HepG2 (cell line): ENCODE results near the gene SH3YL1. TPM values are rescaled to one million over a fixed set of nuclear protein-coding genes. Genes with fewer than 3 reads are reported as not detected.
A peak's percentile ranks its signal among the peaks of the same experiment; 100 is the strongest.

Experiments
- FOXA1 ChIP-seq, 2 experiments: fragments of 450-650 bp in 1 of 2; sonication (generic) in 1 of 2; formaldehyde crosslinking in 1 of 2; IDR thresholded peaks; 2 replicates each; pipeline versions ENCODE4 v1.4.0 to v1.6.1; 2016 to 2020; ENCODE audit warnings: missing genetic modification reagents in 1 of 2
- IKZF4 ChIP-seq: sonication (generic); formaldehyde crosslinking; IDR thresholded peaks from 2 replicates; pipeline ENCODE4 v1.5.1; 2020; ENCODE audit warnings: borderline replicate concordance, mild to moderate bottlenecking, low read depth, missing genetic modification reagents; ENCODE audit errors: not compliant biosample characterization
- KDM5A ChIP-seq: fragments of 200-600 bp; sonication (generic); IDR thresholded peaks from 2 replicates; pipeline ENCODE4 v1.7.0; 2018; ENCODE audit warnings: antibody characterized with exemption, mild to moderate bottlenecking, low read length, borderline replicate concordance
- MEIS1 ChIP-seq: sonication (generic); formaldehyde crosslinking; IDR thresholded peaks from 2 replicates; pipeline ENCODE4 v1.9.0; 2021; ENCODE audit warnings: mild to moderate bottlenecking, missing genetic modification reagents, moderate library complexity, borderline replicate concordance
- POLR2AphosphoS2 ChIP-seq: IDR thresholded peaks from 2 replicates; pipeline ENCODE4 v1.6.1; 2011; ENCODE audit warnings: low read depth, low read length, improper control_type of control experiment
- POLR2G ChIP-seq: fragments of 200-400 bp; formaldehyde crosslinking; IDR thresholded peaks from 2 replicates; pipeline ENCODE4 v1.6.1; 2018; ENCODE audit warnings: mild to moderate bottlenecking, low read depth, low read length, moderate library complexity
- REL ChIP-seq: sonication (generic); formaldehyde crosslinking; conservative IDR thresholded peaks from 2 replicates; pipeline ENCODE4 v1.8.0; 2022; ENCODE audit warnings: mild to moderate bottlenecking, missing genetic modification reagents, moderate library complexity
- RFXANK ChIP-seq: IDR thresholded peaks from 2 replicates; pipeline ENCODE4 v1.6.1; 2016
- SAFB2 ChIP-seq: sonication (generic); formaldehyde crosslinking; IDR thresholded peaks from 2 replicates; pipeline ENCODE4 v1.5.1; 2020; ENCODE audit warnings: missing genetic modification reagents, low read depth, mild to moderate bottlenecking, borderline replicate concordance
- ZNF160 ChIP-seq: sonication (generic); formaldehyde crosslinking; IDR thresholded peaks from 2 replicates; pipeline ENCODE4 v1.8.0; 2022; ENCODE audit warnings: mild to moderate bottlenecking, inconsistent platforms, missing genetic modification reagents
- ZNF446 ChIP-seq: sonication (generic); formaldehyde crosslinking; IDR thresholded peaks from 2 replicates; pipeline ENCODE4 v1.5.0; 2020; ENCODE audit warnings: mild to moderate bottlenecking, missing genetic modification reagents
- ZNF607 ChIP-seq: sonication (generic); formaldehyde crosslinking; IDR thresholded peaks from 2 replicates; pipeline ENCODE4 v1.5.1; 2020; ENCODE audit warnings: missing genetic modification reagents, mild to moderate bottlenecking, borderline replicate concordance
- ZNF619 ChIP-seq: sonication (generic); formaldehyde crosslinking; IDR thresholded peaks from 2 replicates; pipeline ENCODE4 v1.4.0; 2020; ENCODE audit warnings: mild to moderate bottlenecking, missing genetic modification reagents
- ZNF670 ChIP-seq: sonication (generic); formaldehyde crosslinking; IDR thresholded peaks from 2 replicates; pipeline ENCODE4 v1.8.0; 2022; ENCODE audit warnings: mild to moderate bottlenecking, missing genetic modification reagents, borderline replicate concordance
- ZNF768 ChIP-seq: sonication (generic); formaldehyde crosslinking; IDR thresholded peaks from 2 replicates; pipeline ENCODE4 v1.4.0; 2020; ENCODE audit warnings: missing genetic modification reagents
- ZNF773 ChIP-seq: sonication (generic); formaldehyde crosslinking; IDR thresholded peaks from 2 replicates; pipeline ENCODE4 v1.4.0; 2020; ENCODE audit warnings: missing genetic modification reagents, borderline replicate concordance
- ZNF841 ChIP-seq: sonication (generic); formaldehyde crosslinking; IDR thresholded peaks from 2 replicates; pipeline ENCODE4 v1.8.1; 2023; ENCODE audit warnings: missing genetic modification reagents, borderline replicate concordance
- ZNF850 ChIP-seq: sonication (generic); formaldehyde crosslinking; conservative IDR thresholded peaks from 2 replicates; pipeline ENCODE4 v1.9.0; 2021; ENCODE audit warnings: mild to moderate bottlenecking, missing genetic modification reagents
- ZSCAN29 ChIP-seq: sonication (generic); formaldehyde crosslinking; conservative IDR thresholded peaks from 2 replicates; pipeline ENCODE4 v1.4.0; 2020; ENCODE audit warnings: mild to moderate bottlenecking, missing genetic modification reagents
- polyA plus RNA-seq, 8 experiments: library from polyadenylated mRNA; depleted of rRNA in 3 of 8; stranded (reverse) in 7 of 8; unstranded in 1 of 8; fragments of >200 nt; fragmentation: Illumina TruSeq in 4 of 8; extraction: Trizol in 4 of 8; gene quantifications; 2 replicates each; pipeline versions ENCODE4 v1.2.1 to v1.2.3, GENCODE V29; 2011 to 2016; ENCODE audit warnings: low read depth in 4 of 8, missing spikeins in 1 of 8, mixed read lengths in 1 of 8; ENCODE audit not compliant: insufficient read depth in 1 of 8
- total RNA-seq, 5 experiments: library from RNA; depleted of rRNA; stranded (reverse); fragments of >200 nt; fragmentation: Illumina TruSeq; extraction: Trizol; gene quantifications; 2 replicates each; pipeline ENCODE4 v1.2.3, GENCODE V29; 2016; ENCODE audit warnings: low read depth in 1 of 5
- TF ChIP-seq, protein P1 (sequence below): sonication (generic); formaldehyde crosslinking; conservative IDR thresholded peaks from 2 replicates; pipeline ENCODE4 v1.8.0; 2022; ENCODE audit warnings: low read depth, missing genetic modification reagents
- TF ChIP-seq, protein P2 (sequence below): sonication (generic); formaldehyde crosslinking; IDR thresholded peaks from 2 replicates; pipeline ENCODE4 v1.5.0; 2020; ENCODE audit warnings: missing genetic modification reagents
- TF ChIP-seq, protein P3 (sequence below): sonication (generic); formaldehyde crosslinking; IDR thresholded peaks from 2 replicates; pipeline ENCODE4 v1.8.0; 2022; ENCODE audit warnings: mild to moderate bottlenecking, missing genetic modification reagents
- TF ChIP-seq, protein P4 (sequence below): sonication (generic); formaldehyde crosslinking; IDR thresholded peaks from 2 replicates; pipeline ENCODE4 v1.5.0; 2020; ENCODE audit warnings: mild to moderate bottlenecking, missing genetic modification reagents

SH3YL1 gene
- total and polyA plus RNA-seq, 2 of the 13 experiments (the other 11 are each of a cell fraction or from before 2014, with no cell fraction given), result 13.0 to 48.2 TPM

DNA sequence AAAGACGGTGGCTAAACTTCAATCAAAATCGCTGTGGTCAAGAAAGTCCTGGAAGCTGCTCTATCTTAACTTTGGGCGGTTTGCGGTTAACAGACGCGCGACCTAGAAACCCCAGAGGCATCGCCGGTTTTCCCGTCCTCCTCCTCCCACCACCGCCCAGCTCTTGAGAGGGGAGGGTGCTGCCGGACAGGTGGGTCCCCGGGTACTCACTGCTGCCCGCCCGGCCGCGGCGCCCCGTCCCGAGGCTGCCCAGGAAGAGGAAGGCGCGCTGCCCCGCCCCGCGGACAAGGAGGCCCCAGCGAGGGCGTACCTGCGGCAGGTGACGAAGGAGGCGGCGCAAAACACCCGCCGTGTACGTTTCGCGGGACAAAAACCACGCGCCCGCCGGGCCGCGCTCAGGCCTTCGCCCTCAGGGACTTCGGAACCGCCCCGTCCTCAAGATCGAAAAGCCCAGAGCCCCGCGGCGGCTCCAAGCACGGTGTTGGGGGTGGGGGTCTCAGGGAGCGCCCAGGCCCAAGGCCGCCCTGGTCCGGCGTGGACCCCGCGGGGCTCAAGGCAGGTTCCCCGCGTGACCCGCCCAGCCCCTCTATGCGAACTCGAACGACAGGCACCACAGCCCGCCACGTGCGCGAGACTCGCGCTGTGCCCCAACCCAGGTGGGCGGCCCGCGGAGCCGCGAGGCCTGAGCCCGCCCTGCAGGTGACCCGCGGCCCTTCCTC is at the start of gene SH3YL1 (continued):
- TF ChIP-seq IKZF4 (CRISPR knock-in tag) (peak; percentile 25), ZNF841 (CRISPR knock-in tag) (no peak), ZNF160 (no peak), KDM5A (no peak), FOXA1 (IDR thresholded peaks at IDR 0.05) (no peak), FOXA1 (CRISPR knock-in tag; IDR thresholded peaks at IDR 0.05) (no peak), REL (CRISPR knock-in tag) (no peak), SAFB2 (CRISPR knock-in tag) (0 out of 2 replicates have a peak, but pooled peaks have one; percentile 9), ZNF607 (CRISPR knock-in tag) (peak; percentile 71), POLR2G (no peak), RFXANK (no peak), ZNF670 (CRISPR knock-in tag) (no peak), ZNF619 (no peak), ZNF768 (CRISPR knock-in tag) (0 out of 2 replicates have a peak, but pooled peaks have one; percentile 23), ZSCAN29 (no peak), ZNF850 (CRISPR knock-in tag) (no peak), POLR2AphosphoS2 (no peak), MEIS1 (no peak), ZNF773 (CRISPR knock-in tag) (no peak), ZNF446 (CRISPR knock-in tag) (0 out of 2 replicates have a peak, but pooled peaks have one; percentile 83)
- TF ChIP-seq, protein P1, sequence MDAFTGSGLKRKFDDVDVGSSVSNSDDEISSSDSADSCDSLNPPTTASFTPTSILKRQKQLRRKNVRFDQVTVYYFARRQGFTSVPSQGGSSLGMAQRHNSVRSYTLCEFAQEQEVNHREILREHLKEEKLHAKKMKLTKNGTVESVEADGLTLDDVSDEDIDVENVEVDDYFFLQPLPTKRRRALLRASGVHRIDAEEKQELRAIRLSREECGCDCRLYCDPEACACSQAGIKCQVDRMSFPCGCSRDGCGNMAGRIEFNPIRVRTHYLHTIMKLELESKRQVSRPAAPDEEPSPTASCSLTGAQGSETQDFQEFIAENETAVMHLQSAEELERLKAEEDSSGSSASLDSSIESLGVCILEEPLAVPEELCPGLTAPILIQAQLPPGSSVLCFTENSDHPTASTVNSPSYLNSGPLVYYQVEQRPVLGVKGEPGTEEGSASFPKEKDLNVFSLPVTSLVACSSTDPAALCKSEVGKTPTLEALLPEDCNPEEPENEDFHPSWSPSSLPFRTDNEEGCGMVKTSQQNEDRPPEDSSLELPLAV (CRISPR knock-in tag), result no peak
- TF ChIP-seq, protein P2, sequence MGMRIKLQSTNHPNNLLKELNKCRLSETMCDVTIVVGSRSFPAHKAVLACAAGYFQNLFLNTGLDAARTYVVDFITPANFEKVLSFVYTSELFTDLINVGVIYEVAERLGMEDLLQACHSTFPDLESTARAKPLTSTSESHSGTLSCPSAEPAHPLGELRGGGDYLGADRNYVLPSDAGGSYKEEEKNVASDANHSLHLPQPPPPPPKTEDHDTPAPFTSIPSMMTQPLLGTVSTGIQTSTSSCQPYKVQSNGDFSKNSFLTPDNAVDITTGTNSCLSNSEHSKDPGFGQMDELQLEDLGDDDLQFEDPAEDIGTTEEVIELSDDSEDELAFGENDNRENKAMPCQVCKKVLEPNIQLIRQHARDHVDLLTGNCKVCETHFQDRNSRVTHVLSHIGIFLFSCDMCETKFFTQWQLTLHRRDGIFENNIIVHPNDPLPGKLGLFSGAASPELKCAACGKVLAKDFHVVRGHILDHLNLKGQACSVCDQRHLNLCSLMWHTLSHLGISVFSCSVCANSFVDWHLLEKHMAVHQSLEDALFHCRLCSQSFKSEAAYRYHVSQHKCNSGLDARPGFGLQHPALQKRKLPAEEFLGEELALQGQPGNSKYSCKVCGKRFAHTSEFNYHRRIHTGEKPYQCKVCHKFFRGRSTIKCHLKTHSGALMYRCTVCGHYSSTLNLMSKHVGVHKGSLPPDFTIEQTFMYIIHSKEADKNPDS, result 0 out of 2 replicates have a peak, but pooled peaks have one; percentile 22
- TF ChIP-seq, protein P3, sequence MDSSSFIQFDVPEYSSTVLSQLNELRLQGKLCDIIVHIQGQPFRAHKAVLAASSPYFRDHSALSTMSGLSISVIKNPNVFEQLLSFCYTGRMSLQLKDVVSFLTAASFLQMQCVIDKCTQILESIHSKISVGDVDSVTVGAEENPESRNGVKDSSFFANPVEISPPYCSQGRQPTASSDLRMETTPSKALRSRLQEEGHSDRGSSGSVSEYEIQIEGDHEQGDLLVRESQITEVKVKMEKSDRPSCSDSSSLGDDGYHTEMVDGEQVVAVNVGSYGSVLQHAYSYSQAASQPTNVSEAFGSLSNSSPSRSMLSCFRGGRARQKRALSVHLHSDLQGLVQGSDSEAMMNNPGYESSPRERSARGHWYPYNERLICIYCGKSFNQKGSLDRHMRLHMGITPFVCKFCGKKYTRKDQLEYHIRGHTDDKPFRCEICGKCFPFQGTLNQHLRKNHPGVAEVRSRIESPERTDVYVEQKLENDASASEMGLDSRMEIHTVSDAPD (CRISPR knock-in tag), result 0 out of 2 replicates have a peak, but pooled peaks have one; percentile 11
- TF ChIP-seq, protein P4, sequence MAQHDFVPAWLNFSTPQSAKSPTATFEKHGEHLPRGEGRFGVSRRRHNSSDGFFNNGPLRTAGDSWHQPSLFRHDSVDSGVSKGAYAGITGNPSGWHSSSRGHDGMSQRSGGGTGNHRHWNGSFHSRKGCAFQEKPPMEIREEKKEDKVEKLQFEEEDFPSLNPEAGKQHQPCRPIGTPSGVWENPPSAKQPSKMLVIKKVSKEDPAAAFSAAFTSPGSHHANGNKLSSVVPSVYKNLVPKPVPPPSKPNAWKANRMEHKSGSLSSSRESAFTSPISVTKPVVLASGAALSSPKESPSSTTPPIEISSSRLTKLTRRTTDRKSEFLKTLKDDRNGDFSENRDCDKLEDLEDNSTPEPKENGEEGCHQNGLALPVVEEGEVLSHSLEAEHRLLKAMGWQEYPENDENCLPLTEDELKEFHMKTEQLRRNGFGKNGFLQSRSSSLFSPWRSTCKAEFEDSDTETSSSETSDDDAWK (CRISPR knock-in tag), result no peak
